Stromal cell of bone marrow (primary cell): ENCODE measurements around the gene CLNK.
"Not testable (repeated sequence)": the region's sequence is repeated elsewhere in the genome, so short reads cannot be mapped to it uniquely, and the experiment has no call there.

ENCODE experiments used
- DNase-seq: peaks from one replicate; pipeline ENCODE4 v3.0.0-alpha.2; 2012; ENCODE audit warnings: low read depth

CLNK gene

GRCh38 chr4:10576236-10576635, 108.3 kb downstream of the CLNK start:
- no peak for DNase-seq

- no peak for DNase-seq
Measured at GRCh38 chr4:10575414-10575813, 109.2 kb downstream of the CLNK start.

- DNase-seq: not testable (repeated sequence)
Measured at GRCh38 chr4:10574553-10574952, 110.0 kb downstream of the CLNK start.

- DNase-seq: peak; percentile 25
Measured at GRCh38 chr4:10571909-10572308, 112.7 kb downstream of the CLNK start.

GRCh38 chr4:10569491-10569890, 115.1 kb downstream of the CLNK start:
- no peak for DNase-seq

GRCh38 chr4:10567766-10568165, 116.8 kb downstream of the CLNK start:
- no peak for DNase-seq

GRCh38 chr4:10565166-10565780, 119.3 kb downstream of the CLNK start:
- DNase-seq: no peak

GRCh38 chr4:10554694-10555093, 129.9 kb downstream of the CLNK start:
- peak; percentile 65 for DNase-seq

- DNase-seq: no peak
Measured at GRCh38 chr4:10554121-10554520, 130.4 kb downstream of the CLNK start.

GRCh38 chr4:10552591-10553280, 131.8 kb downstream of the CLNK start:
- no peak for DNase-seq

- no peak for DNase-seq
Measured at GRCh38 chr4:10535912-10536311, 148.7 kb downstream of the CLNK start.

GRCh38 chr4:10534820-10535219, 149.7 kb downstream of the CLNK start:
- DNase-seq: no peak

- no peak for DNase-seq
Measured at GRCh38 chr4:10532155-10532554, 152.4 kb downstream of the CLNK start.

GRCh38 chr4:10530137-10530786, 154.3 kb downstream of the CLNK start:
- DNase-seq: no peak

GRCh38 chr4:10529291-10530136, 155.1 kb downstream of the CLNK start:
- DNase-seq: peak; percentile 13

GRCh38 chr4:10527438-10527837, 157.1 kb downstream of the CLNK start:
- no peak for DNase-seq

- no peak for DNase-seq
Measured at GRCh38 chr4:10526429-10527222, 157.9 kb downstream of the CLNK start.

GRCh38 chr4:10524196-10524833, 160.3 kb downstream of the CLNK start:
- DNase-seq: no peak

- no peak for DNase-seq
Measured at GRCh38 chr4:10521424-10521823, 163.1 kb downstream of the CLNK start.

GRCh38 chr4:10509733-10510132, 174.8 kb downstream of the CLNK start:
- no peak for DNase-seq

- DNase-seq: no peak
Measured at GRCh38 chr4:10506077-10506476, 178.5 kb downstream of the CLNK start.
